CD14-positive monocyte (primary cell): ENCODE measurements around the gene PLD1. TPM values are rescaled to one million over a fixed set of nuclear protein-coding genes. Genes with fewer than 3 reads are reported as not detected.

Experiments
- DNase-seq, 3 donors: peaks; one replicate each; pipeline ENCODE4 v3.0.0-alpha.2; 2011 to 2022
- H2AFZ ChIP-seq: 2 replicates; pipeline ENCODE4 v1.6.0; 2012; ENCODE audit warnings: mild to moderate bottlenecking, low read depth, low read length, inconsistent platforms; ENCODE audit not compliant: insufficient read depth, poor library complexity, severe bottlenecking
- H3K27ac ChIP-seq, 2 donors: 1 replicate in 1 of 2; 2 replicates in 1 of 2; pipeline ENCODE4 v1.5.1; 2012 to 2013; ENCODE audit warnings: low read length in 2 of 2, control low read depth in 1 of 2, inconsistent platforms in 1 of 2, low read depth in 1 of 2, mild to moderate bottlenecking in 1 of 2
- H3K27me3 ChIP-seq, 2 donors: one replicate each; pipeline versions ENCODE4 v1.6.0 to v1.6.1; 2011 to 2013; ENCODE audit warnings: low read length in 2 of 2; ENCODE audit not compliant: control insufficient read depth in 2 of 2, insufficient read depth in 2 of 2
- H3K36me3 ChIP-seq, 2 donors: replicated peaks in 1 of 2; 1 replicate in 1 of 2; 2 replicates in 1 of 2; pipeline versions ENCODE4 v1.5.1 to v1.6.1; 2012 to 2013; ENCODE audit warnings: low read length in 2 of 2, control low read depth in 1 of 2, inconsistent platforms in 1 of 2, mild to moderate bottlenecking in 1 of 2; ENCODE audit not compliant: insufficient read depth in 2 of 2, control insufficient read depth in 1 of 2
- H3K4me1 ChIP-seq, 2 donors: 1 replicate in 1 of 2; 2 replicates in 1 of 2; pipeline versions ENCODE4 v1.5.1 to v1.6.1; 2012 to 2013; ENCODE audit warnings: low read length in 2 of 2, control low read depth in 1 of 2, inconsistent platforms in 1 of 2, mild to moderate bottlenecking in 1 of 2, moderate library complexity in 1 of 2; ENCODE audit not compliant: insufficient read depth in 2 of 2, control insufficient read depth in 1 of 2
- H3K4me2 ChIP-seq: replicated peaks from 2 replicates; pipeline ENCODE3; 2012; ENCODE audit warnings: low read length, moderate library complexity, mild to moderate bottlenecking; ENCODE audit not compliant: poor library complexity, severe bottlenecking; ENCODE audit errors: extremely low read depth
- H3K4me3 ChIP-seq, 3 experiments: fragments of 200-600 bp in 1 of 3; sonication (generic) in 1 of 3; replicated peaks in 1 of 3; 1 replicate in 2 of 3; 2 replicates in 1 of 3; pipeline ENCODE4 v1.5.1; 2011 to 2013; ENCODE audit warnings: low read length in 3 of 3, mild to moderate bottlenecking in 3 of 3, control low read depth in 2 of 3, low read depth in 2 of 3, inconsistent platforms in 1 of 3, moderate library complexity in 1 of 3
- H3K79me2 ChIP-seq: 2 replicates; pipeline ENCODE4 v1.6.0; 2012; ENCODE audit warnings: mild to moderate bottlenecking, control low read depth, inconsistent platforms, low read length, moderate library complexity; ENCODE audit not compliant: insufficient read depth
- H3K9ac ChIP-seq: 2 replicates; pipeline ENCODE4 v1.6.0; 2017; ENCODE audit warnings: low read length, mild to moderate bottlenecking; ENCODE audit not compliant: insufficient read depth, poor library complexity, severe bottlenecking
- H3K9me3 ChIP-seq, 2 donors: replicated peaks in 1 of 2; 1 replicate in 1 of 2; 2 replicates in 1 of 2; pipeline versions ENCODE4 v1.5.1 to v1.6.1; 2012 to 2013; ENCODE audit warnings: low read length in 2 of 2, control low read depth in 1 of 2; ENCODE audit not compliant: control insufficient read depth in 1 of 2, insufficient read depth in 1 of 2
- H4K20me1 ChIP-seq: 2 replicates; pipeline ENCODE4 v1.6.0; 2012; ENCODE audit warnings: mild to moderate bottlenecking, low read length, control low read depth, moderate library complexity; ENCODE audit not compliant: insufficient read depth
- H3K27ac Mint-ChIP-seq, 7 donors: one replicate each; pipeline ENCODE4 v1.8.0; 2020; ENCODE audit warnings: mild to moderate bottlenecking in 7 of 7, mixed read lengths in 7 of 7, moderate library complexity in 6 of 7, inconsistent platforms in 2 of 7
- H3K27me3 Mint-ChIP-seq, 3 donors: one replicate each; pipeline ENCODE4 v1.8.0; 2021 to 2022; ENCODE audit warnings: low read depth in 3 of 3, mild to moderate bottlenecking in 3 of 3, mixed read lengths in 3 of 3, moderate library complexity in 3 of 3, inconsistent platforms in 1 of 3
- H3K36me3 Mint-ChIP-seq, 2 donors: one replicate each; pipeline ENCODE4 v1.8.0; 2020; ENCODE audit warnings: mixed read lengths in 2 of 2, inconsistent platforms in 1 of 2, mild to moderate bottlenecking in 1 of 2
- H3K4me1 Mint-ChIP-seq: one replicate; pipeline ENCODE4 v1.8.0; 2020; ENCODE audit warnings: mild to moderate bottlenecking, mixed read lengths
- H3K4me3 Mint-ChIP-seq, 2 donors: one replicate each; pipeline ENCODE4 v1.8.0; 2020; ENCODE audit warnings: mild to moderate bottlenecking in 2 of 2, mixed read lengths in 2 of 2, moderate library complexity in 1 of 2
- H3K9me3 Mint-ChIP-seq, 7 donors: one replicate each; pipeline ENCODE4 v1.8.0; 2020 to 2022; ENCODE audit warnings: mixed read lengths in 7 of 7, mild to moderate bottlenecking in 6 of 7, moderate library complexity in 6 of 7, inconsistent platforms in 2 of 7
- WGBS: methylation state at CpG from one replicate; pipeline ENCODE4 v1.1.5; 2013; ENCODE audit warnings: missing lambda C conversion rate; ENCODE audit not compliant: insufficient coverage; 5-methylcytosine and 5-hydroxymethylcytosine counted together
- intact Hi-C, 2 donors: fragments of 100-400 bp; cut with micrococcal nuclease; formaldehyde crosslinking; loops; one replicate each; pipeline versions ENCODE4 v1.15.0 to v1.15.1; 2023
- polyA plus RNA-seq, 3 donors: library from polyadenylated mRNA; depleted of rRNA in 1 of 3; unstranded in 2 of 3; stranded (reverse) in 1 of 3; fragments of 300-500 nt in 2 of 3; fragments of >200 nt in 1 of 3; fragmentation: Illumina TruSeq in 2 of 3; gene quantifications; 1 replicate in 2 of 3; 2 replicates in 1 of 3; pipeline ENCODE4 v1.2.3, GENCODE V29; 2012 to 2021
- TF ChIP-seq, protein P1 (sequence below): fragments of 200-600 bp; IDR thresholded peaks from one replicate; pipeline ENCODE4 v1.8.0; 2022; ENCODE audit warnings: antibody characterized with exemption, mild to moderate bottlenecking

PLD1 gene
- polyA plus RNA-seq, 3 donors = 5.1 to 7.9 (median 5.8) TPM

GRCh38 chr3:171849617-171850319 is 39.5 kb upstream of the PLD1 start:
- Histone ChIP-seq H3K4me1 (peaks cover 16 to 17% of the 10 kb centered on the region in 2 donors), H3K27ac (no peak overlapping the region), H4K20me1 (no peaks in the 10 kb centered on the region), H3K36me3 (no peaks in the 10 kb centered on the region), H2AFZ (no peak overlapping the region), H3K9me3 (peaks cover 0 to 5% of the 10 kb centered on the region in 2 donors), H3K4me2 (no peak overlapping the region), H3K79me2 (no peaks in the 10 kb centered on the region), H3K4me3 (no peak overlapping the region), H3K9ac (no peak overlapping the region), H3K27me3 (no peaks in the 10 kb centered on the region)
- no peak for DNase-seq
- H3K4me1 Mint-ChIP-seq = peaks cover 35% of the 10 kb centered on the region
- TF ChIP-seq, protein P1, sequence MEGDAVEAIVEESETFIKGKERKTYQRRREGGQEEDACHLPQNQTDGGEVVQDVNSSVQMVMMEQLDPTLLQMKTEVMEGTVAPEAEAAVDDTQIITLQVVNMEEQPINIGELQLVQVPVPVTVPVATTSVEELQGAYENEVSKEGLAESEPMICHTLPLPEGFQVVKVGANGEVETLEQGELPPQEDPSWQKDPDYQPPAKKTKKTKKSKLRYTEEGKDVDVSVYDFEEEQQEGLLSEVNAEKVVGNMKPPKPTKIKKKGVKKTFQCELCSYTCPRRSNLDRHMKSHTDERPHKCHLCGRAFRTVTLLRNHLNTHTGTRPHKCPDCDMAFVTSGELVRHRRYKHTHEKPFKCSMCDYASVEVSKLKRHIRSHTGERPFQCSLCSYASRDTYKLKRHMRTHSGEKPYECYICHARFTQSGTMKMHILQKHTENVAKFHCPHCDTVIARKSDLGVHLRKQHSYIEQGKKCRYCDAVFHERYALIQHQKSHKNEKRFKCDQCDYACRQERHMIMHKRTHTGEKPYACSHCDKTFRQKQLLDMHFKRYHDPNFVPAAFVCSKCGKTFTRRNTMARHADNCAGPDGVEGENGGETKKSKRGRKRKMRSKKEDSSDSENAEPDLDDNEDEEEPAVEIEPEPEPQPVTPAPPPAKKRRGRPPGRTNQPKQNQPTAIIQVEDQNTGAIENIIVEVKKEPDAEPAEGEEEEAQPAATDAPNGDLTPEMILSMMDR = no peak
- H3K27me3 Mint-ChIP-seq = peaks cover 2 to 4% (median 2%) of the 10 kb centered on the region in 3 donors
- peaks cover 0 to 4% of the 10 kb centered on the region in 2 donors for H3K36me3 Mint-ChIP-seq
- no peak overlapping the region for H3K4me3 Mint-ChIP-seq
- intact Hi-C loops = no loop called here
- 69% methylated on average over 3 of the region's 6 CpGs for WGBS
- H3K27ac Mint-ChIP-seq = no peak overlapping the region
- peaks cover 2 to 21% (median 16%) of the 10 kb centered on the region in 7 donors for H3K9me3 Mint-ChIP-seq

- peaks cover 16 to 17% of the 10 kb centered on the region in 2 donors for H3K4me1 ChIP-seq
- TF ChIP-seq, protein P1 = no peak
- H3K27ac ChIP-seq = no peak overlapping the region
- H3K36me3 ChIP-seq = no peaks in the 10 kb centered on the region
- Mint-ChIP-seq H3K36me3 (no peaks in the 10 kb centered on the region), H3K9me3 (peaks cover 0 to 3% (median 2%) of the 10 kb centered on the region in 7 donors), H3K4me3 (no peak overlapping the region), H3K4me1 (peaks cover 35% of the 10 kb centered on the region), H3K27ac (no peak overlapping the region), H3K27me3 (peaks cover 2 to 4% (median 2%) of the 10 kb centered on the region in 3 donors)
- H4K20me1 ChIP-seq = no peaks in the 10 kb centered on the region
- H2AFZ ChIP-seq = no peak overlapping the region
- H3K4me3 ChIP-seq = no peak overlapping the region
- intact Hi-C loops = no loop called here
- WGBS = 89% methylated on average over 2 of the region's 3 CpGs
- no peaks in the 10 kb centered on the region for H3K79me2 ChIP-seq
- H3K9me3 ChIP-seq = no peaks in the 10 kb centered on the region
- no peak overlapping the region for H3K9ac ChIP-seq
- DNase-seq = no peak
- H3K4me2 ChIP-seq = no peak overlapping the region
- H3K27me3 ChIP-seq = no peaks in the 10 kb centered on the region
Measured at GRCh38 chr3:171847595-171848259, 37.4 kb upstream of the PLD1 start.
